ENCODE data around the gene IWS1.

GRCh38 chr2:127574656-127575055 lies 48.4 kb upstream of the IWS1 start:
- TF ChIP-seq CTCF (IDR thresholded peaks at IDR 0.05) (no peak), POLR2AphosphoS2 (conservative IDR thresholded peaks at IDR 0.05; ENCODE audit: low read length) (no peak), RCOR1 (IDR thresholded peaks at IDR 0.05; ENCODE audit: low read depth, low read length) (no peak), JUN (IDR thresholded peaks at IDR 0.05) (no peak), REST (IDR thresholded peaks at IDR 0.05) (no peak), USF2 (IDR thresholded peaks at IDR 0.05) (no peak), CBX8 (IDR thresholded peaks at IDR 0.05) (no peak)

All from A549 (cell line).